Measurements from ENCODE around the gene ATP11B.
"Not testable (repeated sequence)": the region's sequence is repeated elsewhere in the genome, so short reads cannot be mapped to it uniquely, and the experiment has no call there.

ATP11B gene

GRCh38 chr3:182837855-182838454 lies 44.7 kb downstream of the ATP11B start:
- no peak for DNase-seq

- DNase-seq, result no peak
Observed at GRCh38 chr3:182843478-182843877, 50.2 kb downstream of the ATP11B start.

- DNase-seq, result no peak
Observed at GRCh38 chr3:182848906-182849305, 55.6 kb downstream of the ATP11B start.

- DNase-seq, result no peak
Observed at GRCh38 chr3:182855076-182855475, 61.8 kb downstream of the ATP11B start.

- no peak for DNase-seq
Observed at GRCh38 chr3:182861348-182861747, 68.0 kb downstream of the ATP11B start.

GRCh38 chr3:182862159-182862860 lies 69.0 kb downstream of the ATP11B start:
- DNase-seq, result no peak

GRCh38 chr3:182869059-182869458 lies 75.8 kb downstream of the ATP11B start:
- no peak for DNase-seq

GRCh38 chr3:182870917-182871316 lies 77.6 kb downstream of the ATP11B start:
- DNase-seq, result not testable (repeated sequence)

GRCh38 chr3:182879031-182879611 lies 85.8 kb downstream of the ATP11B start:
- no peak for DNase-seq

GRCh38 chr3:182886497-182886896 lies 93.2 kb downstream of the ATP11B start:
- no peak for DNase-seq

- DNase-seq, result no peak
Observed at GRCh38 chr3:182889948-182890629, 96.8 kb downstream of the ATP11B start.

GRCh38 chr3:182891364-182891763 lies 98.1 kb downstream of the ATP11B start:
- no peak for DNase-seq

GRCh38 chr3:182892226-182892625 lies 98.9 kb downstream of the ATP11B start:
- no peak for DNase-seq

- no peak for DNase-seq
Observed at GRCh38 chr3:182895513-182896112, 102.3 kb downstream of the ATP11B start.

- no peak for DNase-seq
Observed at GRCh38 chr3:182896553-182896952, 103.2 kb downstream of the ATP11B start.

- DNase-seq, result no peak
Observed at GRCh38 chr3:182902236-182902635, 108.9 kb downstream of the ATP11B start.

- DNase-seq, result no peak
Observed at GRCh38 chr3:182904164-182904563, 110.9 kb downstream of the ATP11B start.

GRCh38 chr3:182905623-182906022 lies 112.3 kb downstream of the ATP11B start:
- no peak for DNase-seq

GRCh38 chr3:182906036-182906435 lies 112.7 kb downstream of the ATP11B start:
- no peak for DNase-seq

GRCh38 chr3:182908471-182908870 lies 115.2 kb downstream of the ATP11B start:
- no peak for DNase-seq

GRCh38 chr3:182909318-182910040 lies 116.2 kb downstream of the ATP11B start:
- no peak for DNase-seq

- DNase-seq, result no peak
Observed at GRCh38 chr3:182910936-182911781, 117.9 kb downstream of the ATP11B start.

All from stimulated activated CD4-positive, alpha-beta T cell treated with anti-CD3 and anti-CD28 coated beads, Interleukin-4, amount 100 ng/mL, for 24 hours (primary cell).